A549 (cell line): ENCODE measurements around the gene DIP2C.

Experiments
- KDM1A ChIP-seq: fragments of 200-600 bp; sonication (generic); IDR thresholded peaks from 2 replicates; pipeline ENCODE4 v1.6.1; 2016; ENCODE audit warnings: low read depth, mild to moderate bottlenecking
- KDM5A ChIP-seq: fragments of 200-600 bp; sonication (generic); IDR thresholded peaks from 2 replicates; pipeline ENCODE4 v1.6.1; 2016; ENCODE audit warnings: antibody characterized with exemption, mild to moderate bottlenecking
- POLR2AphosphoS2 ChIP-seq: conservative IDR thresholded peaks from 2 replicates; pipeline ENCODE4 v1.6.1; 2012; ENCODE audit warnings: low read length, improper control_type of control experiment, inconsistent platforms

DNA sequence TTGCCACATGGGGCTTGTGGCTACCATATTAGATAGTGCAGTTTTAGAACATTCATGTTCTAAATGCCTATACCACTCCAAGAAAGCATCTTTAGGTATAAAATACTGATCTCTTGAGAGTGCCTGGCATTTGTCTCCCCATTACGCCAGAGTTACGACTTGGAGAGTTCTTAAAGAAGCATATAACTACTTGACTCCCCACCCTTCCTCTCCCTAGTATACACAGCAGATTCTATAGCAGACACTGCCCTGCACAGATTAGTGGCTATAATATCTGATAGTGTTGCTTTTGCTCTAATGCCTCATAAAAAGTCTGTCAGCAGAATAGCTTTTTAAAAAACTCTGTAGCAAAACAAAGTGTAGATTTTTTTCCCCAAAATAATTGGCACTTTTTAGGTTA is 463.4 kb downstream of the DIP2C start:
- no peak for TF ChIP-seq KDM5A
- TF ChIP-seq POLR2AphosphoS2 = no peak
- TF ChIP-seq KDM1A = no peak
